ENCODE measurements around the gene NUPR1. TPM values are rescaled to one million over a fixed set of nuclear protein-coding genes. Genes with fewer than 3 reads are reported as not detected.

The NUPR1 gene
- total and polyA plus RNA-seq, 2 of the 13 experiments (the other 11 are each of a cell fraction or from before 2014, with no cell fraction given): 18.0 to 25.6 TPM

DNA sequence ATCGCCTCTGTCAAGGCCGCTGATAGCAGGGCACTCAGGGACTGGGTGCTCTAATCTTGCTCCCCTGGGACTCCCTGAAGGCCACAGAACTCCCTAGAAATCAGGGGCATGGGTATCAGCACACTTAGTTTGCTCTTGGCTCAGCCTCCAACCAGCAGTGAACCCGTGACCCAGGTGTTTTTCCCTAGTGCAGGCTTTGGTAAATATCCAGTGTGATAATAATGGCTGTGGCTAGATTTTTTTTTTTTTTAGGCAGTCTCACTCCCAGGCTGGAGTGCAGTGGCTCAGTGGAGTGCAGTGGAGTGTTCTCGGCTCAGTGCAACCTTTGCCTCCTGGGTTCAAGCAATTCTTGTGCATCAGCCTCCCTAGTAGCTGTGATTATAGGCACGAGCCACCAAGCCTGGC is 10.3 kb downstream of the NUPR1 start (continued):
- TF ChIP-seq ZNF10 (CRISPR knock-in tag; IDR thresholded peaks at IDR 0.05; ENCODE audit: borderline replicate concordance, low read depth): no peak
- TF ChIP-seq RXRB (CRISPR knock-in tag; IDR thresholded peaks at IDR 0.05; ENCODE audit: borderline replicate concordance): peak; percentile 62; the same call in 1 of the 2 replicates
- TF ChIP-seq SNRNP70 (IDR thresholded peaks at IDR 0.05; ENCODE audit: low read depth, low read length): no peak
- TF ChIP-seq MAFG (CRISPR knock-in tag; IDR thresholded peaks at IDR 0.05): no peak
- no peak for TF ChIP-seq ZNF841 (CRISPR knock-in tag; IDR thresholded peaks at IDR 0.05; ENCODE audit: borderline replicate concordance)
- no peak for TF ChIP-seq PHF8 (CRISPR knock-in tag; IDR thresholded peaks at IDR 0.05)
- TF ChIP-seq, protein P1, sequence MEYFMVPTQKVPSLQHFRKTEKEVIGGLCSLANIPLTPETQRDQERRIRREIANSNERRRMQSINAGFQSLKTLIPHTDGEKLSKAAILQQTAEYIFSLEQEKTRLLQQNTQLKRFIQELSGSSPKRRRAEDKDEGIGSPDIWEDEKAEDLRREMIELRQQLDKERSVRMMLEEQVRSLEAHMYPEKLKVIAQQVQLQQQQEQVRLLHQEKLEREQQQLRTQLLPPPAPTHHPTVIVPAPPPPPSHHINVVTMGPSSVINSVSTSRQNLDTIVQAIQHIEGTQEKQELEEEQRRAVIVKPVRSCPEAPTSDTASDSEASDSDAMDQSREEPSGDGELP (IDR thresholded peaks at IDR 0.05; ENCODE audit: borderline replicate concordance, low read depth): peak; percentile 68
- TF ChIP-seq, protein P2, sequence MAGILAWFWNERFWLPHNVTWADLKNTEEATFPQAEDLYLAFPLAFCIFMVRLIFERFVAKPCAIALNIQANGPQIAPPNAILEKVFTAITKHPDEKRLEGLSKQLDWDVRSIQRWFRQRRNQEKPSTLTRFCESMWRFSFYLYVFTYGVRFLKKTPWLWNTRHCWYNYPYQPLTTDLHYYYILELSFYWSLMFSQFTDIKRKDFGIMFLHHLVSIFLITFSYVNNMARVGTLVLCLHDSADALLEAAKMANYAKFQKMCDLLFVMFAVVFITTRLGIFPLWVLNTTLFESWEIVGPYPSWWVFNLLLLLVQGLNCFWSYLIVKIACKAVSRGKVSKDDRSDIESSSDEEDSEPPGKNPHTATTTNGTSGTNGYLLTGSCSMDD (CRISPR knock-in tag; IDR thresholded peaks at IDR 0.05): no peak
- TF ChIP-seq, protein P3, sequence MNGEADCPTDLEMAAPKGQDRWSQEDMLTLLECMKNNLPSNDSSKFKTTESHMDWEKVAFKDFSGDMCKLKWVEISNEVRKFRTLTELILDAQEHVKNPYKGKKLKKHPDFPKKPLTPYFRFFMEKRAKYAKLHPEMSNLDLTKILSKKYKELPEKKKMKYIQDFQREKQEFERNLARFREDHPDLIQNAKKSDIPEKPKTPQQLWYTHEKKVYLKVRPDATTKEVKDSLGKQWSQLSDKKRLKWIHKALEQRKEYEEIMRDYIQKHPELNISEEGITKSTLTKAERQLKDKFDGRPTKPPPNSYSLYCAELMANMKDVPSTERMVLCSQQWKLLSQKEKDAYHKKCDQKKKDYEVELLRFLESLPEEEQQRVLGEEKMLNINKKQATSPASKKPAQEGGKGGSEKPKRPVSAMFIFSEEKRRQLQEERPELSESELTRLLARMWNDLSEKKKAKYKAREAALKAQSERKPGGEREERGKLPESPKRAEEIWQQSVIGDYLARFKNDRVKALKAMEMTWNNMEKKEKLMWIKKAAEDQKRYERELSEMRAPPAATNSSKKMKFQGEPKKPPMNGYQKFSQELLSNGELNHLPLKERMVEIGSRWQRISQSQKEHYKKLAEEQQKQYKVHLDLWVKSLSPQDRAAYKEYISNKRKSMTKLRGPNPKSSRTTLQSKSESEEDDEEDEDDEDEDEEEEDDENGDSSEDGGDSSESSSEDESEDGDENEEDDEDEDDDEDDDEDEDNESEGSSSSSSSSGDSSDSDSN (CRISPR knock-in tag; IDR thresholded peaks at IDR 0.05): no peak
- TF ChIP-seq, protein P4, sequence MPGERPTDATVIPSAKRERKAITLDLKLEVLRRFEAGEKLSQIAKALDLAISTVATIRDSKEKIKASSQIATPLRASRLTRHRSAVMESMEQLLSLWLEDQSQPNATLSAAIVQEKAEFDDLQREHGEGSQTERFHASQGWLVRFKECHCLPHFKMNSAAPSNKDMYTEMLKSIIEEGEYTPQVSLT (CRISPR knock-in tag; IDR thresholded peaks at IDR 0.05; ENCODE audit: borderline replicate concordance, low read depth): no peak
- TF ChIP-seq ZBTB42 (CRISPR knock-in tag; IDR thresholded peaks at IDR 0.05): no peak
- peak; percentile 47; the same call in 1 of the 2 replicates for TF ChIP-seq BORCS8-MEF2B (CRISPR knock-in tag; IDR thresholded peaks at IDR 0.05)
- TF ChIP-seq, protein P5, sequence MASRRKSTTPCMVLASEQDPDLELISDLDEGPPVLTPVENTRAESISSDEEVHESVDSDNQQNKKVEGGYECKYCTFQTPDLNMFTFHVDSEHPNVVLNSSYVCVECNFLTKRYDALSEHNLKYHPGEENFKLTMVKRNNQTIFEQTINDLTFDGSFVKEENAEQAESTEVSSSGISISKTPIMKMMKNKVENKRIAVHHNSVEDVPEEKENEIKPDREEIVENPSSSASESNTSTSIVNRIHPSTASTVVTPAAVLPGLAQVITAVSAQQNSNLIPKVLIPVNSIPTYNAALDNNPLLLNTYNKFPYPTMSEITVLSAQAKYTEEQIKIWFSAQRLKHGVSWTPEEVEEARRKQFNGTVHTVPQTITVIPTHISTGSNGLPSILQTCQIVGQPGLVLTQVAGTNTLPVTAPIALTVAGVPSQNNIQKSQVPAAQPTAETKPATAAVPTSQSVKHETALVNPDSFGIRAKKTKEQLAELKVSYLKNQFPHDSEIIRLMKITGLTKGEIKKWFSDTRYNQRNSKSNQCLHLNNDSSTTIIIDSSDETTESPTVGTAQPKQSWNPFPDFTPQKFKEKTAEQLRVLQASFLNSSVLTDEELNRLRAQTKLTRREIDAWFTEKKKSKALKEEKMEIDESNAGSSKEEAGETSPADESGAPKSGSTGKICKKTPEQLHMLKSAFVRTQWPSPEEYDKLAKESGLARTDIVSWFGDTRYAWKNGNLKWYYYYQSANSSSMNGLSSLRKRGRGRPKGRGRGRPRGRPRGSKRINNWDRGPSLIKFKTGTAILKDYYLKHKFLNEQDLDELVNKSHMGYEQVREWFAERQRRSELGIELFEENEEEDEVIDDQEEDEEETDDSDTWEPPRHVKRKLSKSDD (CRISPR knock-in tag; IDR thresholded peaks at IDR 0.05; ENCODE audit: low read depth): no peak
- TF ChIP-seq, protein P6, sequence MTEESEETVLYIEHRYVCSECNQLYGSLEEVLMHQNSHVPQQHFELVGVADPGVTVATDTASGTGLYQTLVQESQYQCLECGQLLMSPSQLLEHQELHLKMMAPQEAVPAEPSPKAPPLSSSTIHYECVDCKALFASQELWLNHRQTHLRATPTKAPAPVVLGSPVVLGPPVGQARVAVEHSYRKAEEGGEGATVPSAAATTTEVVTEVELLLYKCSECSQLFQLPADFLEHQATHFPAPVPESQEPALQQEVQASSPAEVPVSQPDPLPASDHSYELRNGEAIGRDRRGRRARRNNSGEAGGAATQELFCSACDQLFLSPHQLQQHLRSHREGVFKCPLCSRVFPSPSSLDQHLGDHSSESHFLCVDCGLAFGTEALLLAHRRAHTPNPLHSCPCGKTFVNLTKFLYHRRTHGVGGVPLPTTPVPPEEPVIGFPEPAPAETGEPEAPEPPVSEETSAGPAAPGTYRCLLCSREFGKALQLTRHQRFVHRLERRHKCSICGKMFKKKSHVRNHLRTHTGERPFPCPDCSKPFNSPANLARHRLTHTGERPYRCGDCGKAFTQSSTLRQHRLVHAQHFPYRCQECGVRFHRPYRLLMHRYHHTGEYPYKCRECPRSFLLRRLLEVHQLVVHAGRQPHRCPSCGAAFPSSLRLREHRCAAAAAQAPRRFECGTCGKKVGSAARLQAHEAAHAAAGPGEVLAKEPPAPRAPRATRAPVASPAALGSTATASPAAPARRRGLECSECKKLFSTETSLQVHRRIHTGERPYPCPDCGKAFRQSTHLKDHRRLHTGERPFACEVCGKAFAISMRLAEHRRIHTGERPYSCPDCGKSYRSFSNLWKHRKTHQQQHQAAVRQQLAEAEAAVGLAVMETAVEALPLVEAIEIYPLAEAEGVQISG (CRISPR knock-in tag; IDR thresholded peaks at IDR 0.05): peak; percentile 30; the same call in 1 of the 2 replicates
- TF ChIP-seq FOXP1 (IDR thresholded peaks at IDR 0.05): no peak
- TF ChIP-seq FOXP1 (CRISPR knock-in tag; IDR thresholded peaks at IDR 0.05): peak; percentile 68
- TF ChIP-seq NFE2L2 (IDR thresholded peaks at IDR 0.05; ENCODE audit: low read length): no peak
- no peak for TF ChIP-seq SIN3A (IDR thresholded peaks at IDR 0.05; ENCODE audit: borderline replicate concordance, low read depth, low read length)
- no peak for TF ChIP-seq ZFAT (CRISPR knock-in tag; conservative IDR thresholded peaks at IDR 0.05)
- no peak for TF ChIP-seq ZNF263 (CRISPR knock-in tag; IDR thresholded peaks at IDR 0.05)
